Urinary bladder (tissue), 4 donors: ENCODE measurements around the gene RTN4. TPM values are rescaled to one million over a fixed set of nuclear protein-coding genes. Genes with fewer than 3 reads are reported as not detected.
"Not testable (repeated sequence)": the region's sequence is repeated elsewhere in the genome, so short reads cannot be mapped to it uniquely, and the experiment has no call there.

Experiments
- DNase-seq: peaks from one replicate; pipeline ENCODE4 v3.0.0-alpha.2; 2015; ENCODE audit errors: extremely low spot score
- H3K27ac ChIP-seq: one replicate; pipeline ENCODE4 v1.5.1; 2013; ENCODE audit warnings: low read depth, mild to moderate bottlenecking, moderate library complexity
- H3K36me3 ChIP-seq: one replicate; pipeline ENCODE4 v1.6.1; 2013; ENCODE audit warnings: mild to moderate bottlenecking, moderate library complexity; ENCODE audit not compliant: insufficient read depth
- H3K4me1 ChIP-seq: one replicate; pipeline ENCODE4 v1.6.1; 2013; ENCODE audit warnings: mild to moderate bottlenecking, moderate library complexity; ENCODE audit not compliant: insufficient read depth
- H3K4me3 ChIP-seq: one replicate; pipeline ENCODE4 v1.5.1; 2013; ENCODE audit warnings: low read depth, low read length
- WGBS: extraction: QIAGEN DNeasy Blood & Tissue Kit; methylation state at CpG from one replicate; pipeline ENCODE4 v1.1.7; 2013; 5-methylcytosine and 5-hydroxymethylcytosine counted together
- polyA plus RNA-seq: library from polyadenylated mRNA; stranded (reverse); fragments of 200-250 nt; gene quantifications from one replicate; pipeline ENCODE4 v1.2.3, GENCODE V29; 2013
- total RNA-seq: library from RNA; depleted of rRNA; stranded (reverse); fragments of >200 nt; gene quantifications from one replicate; pipeline ENCODE4 v1.2.3, GENCODE V29; 2014
- donor health status: healthy with polysubstance abuse.
- donor health status: healthy.

The RTN4 gene
- total and polyA plus RNA-seq, 2 donors = 288 to 406 TPM

GRCh38 chr2:55000341-55000740 lies 49.9 kb downstream of the RTN4 start:
- Histone ChIP-seq H3K36me3 (no peaks in the 10 kb centered on the region), H3K4me3 (no peak overlapping the region), H3K27ac (no peak overlapping the region), H3K4me1 (no peaks in the 10 kb centered on the region)
- no peak for DNase-seq
- 37% methylated on average over 4 of the region's 4 CpGs for WGBS

- WGBS = 10% methylated on average over 3 of the region's 3 CpGs
- H3K36me3 ChIP-seq = no peaks in the 10 kb centered on the region
- no peak overlapping the region for H3K4me3 ChIP-seq
- H3K4me1 ChIP-seq = no peaks in the 10 kb centered on the region
- no peak for DNase-seq
- H3K27ac ChIP-seq = no peak overlapping the region
These were observed 51.1 kb downstream of the RTN4 start for GRCh38 chr2:54999182-54999581.

GRCh38 chr2:54997826-54998225 lies 52.4 kb downstream of the RTN4 start:
- 54% methylated on average over 1 of the region's 1 CpG for WGBS
- no peak for DNase-seq
- Histone ChIP-seq H3K4me1 (no peaks in the 10 kb centered on the region), H3K27ac (no peak overlapping the region), H3K36me3 (no peaks in the 10 kb centered on the region), H3K4me3 (no peak overlapping the region)

GRCh38 chr2:54995553-54995952 lies 54.7 kb downstream of the RTN4 start:
- 87% methylated on average over 3 of the region's 3 CpGs for WGBS
- H3K4me3 ChIP-seq = no peak overlapping the region
- DNase-seq = no peak
- no peaks in the 10 kb centered on the region for H3K4me1 ChIP-seq
- no peaks in the 10 kb centered on the region for H3K36me3 ChIP-seq
- no peak overlapping the region for H3K27ac ChIP-seq

GRCh38 chr2:54990694-54991093 lies 59.6 kb downstream of the RTN4 start:
- H3K4me1 ChIP-seq, H3K36me3 ChIP-seq, H3K4me3 ChIP-seq, H3K27ac ChIP-seq, DNase-seq: not testable (repeated sequence)
- 97% methylated on average over 19 of the region's 19 CpGs for WGBS

GRCh38 chr2:54988612-54989011 lies 61.6 kb downstream of the RTN4 start:
- Histone ChIP-seq H3K4me1 (peaks cover 5% of the 10 kb centered on the region), H3K36me3 (no peaks in the 10 kb centered on the region), H3K27ac (no peak overlapping the region), H3K4me3 (no peak overlapping the region)
- WGBS = 80% methylated on average over 3 of the region's 3 CpGs
- DNase-seq = no peak

GRCh38 chr2:54986264-54986663 lies 64.0 kb downstream of the RTN4 start:
- H3K4me3 ChIP-seq = no peak overlapping the region
- WGBS = 34% methylated on average over 3 of the region's 3 CpGs
- no peak for DNase-seq
- no peak overlapping the region for H3K27ac ChIP-seq
- H3K36me3 ChIP-seq = no peaks in the 10 kb centered on the region
- peaks cover 5% of the 10 kb centered on the region for H3K4me1 ChIP-seq

- DNase-seq = no peak
- no peak overlapping the region for H3K27ac ChIP-seq
- H3K4me1 ChIP-seq = peaks cover 5% of the 10 kb centered on the region
- no peak overlapping the region for H3K4me3 ChIP-seq
- no peaks in the 10 kb centered on the region for H3K36me3 ChIP-seq
These were observed 65.8 kb downstream of the RTN4 start for GRCh38 chr2:54984476-54984875.

GRCh38 chr2:54983345-54984220 lies 66.7 kb downstream of the RTN4 start:
- no peak overlapping the region for H3K4me3 ChIP-seq
- no peak for DNase-seq
- 25% methylated on average over 3 of the region's 3 CpGs for WGBS
- H3K27ac ChIP-seq = peak overlapping the region; percentile 50
- H3K36me3 ChIP-seq = no peaks in the 10 kb centered on the region
- peaks cover 4% of the 10 kb centered on the region for H3K4me1 ChIP-seq

- Histone ChIP-seq H3K27ac (peak overlapping the region; percentile 23), H3K36me3 (no peaks in the 10 kb centered on the region), H3K4me1 (peaks cover 4% of the 10 kb centered on the region), H3K4me3 (no peak overlapping the region)
- WGBS = 82% methylated on average over 2 of the region's 2 CpGs
- DNase-seq = no peak
These were observed 68.9 kb downstream of the RTN4 start for GRCh38 chr2:54981385-54981784.

- H3K27ac ChIP-seq = no peak overlapping the region
- H3K36me3 ChIP-seq = no peaks in the 10 kb centered on the region
- WGBS = 47% methylated on average over 4 of the region's 4 CpGs
- H3K4me1 ChIP-seq = no peaks in the 10 kb centered on the region
- peak; percentile 62 for DNase-seq
- no peak overlapping the region for H3K4me3 ChIP-seq
These were observed 70.8 kb downstream of the RTN4 start for GRCh38 chr2:54979321-54980044.

- H3K4me3 ChIP-seq = no peak overlapping the region
These were observed 73.1 kb downstream of the RTN4 start for GRCh38 chr2:54977149-54977548.

GRCh38 chr2:54975598-54976492 lies 74.4 kb downstream of the RTN4 start:
- H3K4me3 ChIP-seq = no peak overlapping the region
- H3K4me1 ChIP-seq = no peaks in the 10 kb centered on the region
- no peaks in the 10 kb centered on the region for H3K36me3 ChIP-seq
- no peak for DNase-seq
- 61% methylated on average over 4 of the region's 4 CpGs for WGBS
- no peak overlapping the region for H3K27ac ChIP-seq

More at GRCh38 chr2:54977149-54977548, 73.1 kb downstream of the RTN4 start:
- Histone ChIP-seq H3K27ac (no peak overlapping the region), H3K4me1 (no peaks in the 10 kb centered on the region), H3K36me3 (no peaks in the 10 kb centered on the region)
- no peak for DNase-seq
- WGBS = 36% methylated on average over 2 of the region's 2 CpGs
